Anterior cingulate cortex (tissue), 58 donors: ENCODE results near the gene NTSR2.

Source experiments
- DNase-seq, 58 donors: peaks; one replicate each; lab custom pipeline; 2025; lab: John Stamatoyannopoulos, UW

Gene NTSR2

DNA sequence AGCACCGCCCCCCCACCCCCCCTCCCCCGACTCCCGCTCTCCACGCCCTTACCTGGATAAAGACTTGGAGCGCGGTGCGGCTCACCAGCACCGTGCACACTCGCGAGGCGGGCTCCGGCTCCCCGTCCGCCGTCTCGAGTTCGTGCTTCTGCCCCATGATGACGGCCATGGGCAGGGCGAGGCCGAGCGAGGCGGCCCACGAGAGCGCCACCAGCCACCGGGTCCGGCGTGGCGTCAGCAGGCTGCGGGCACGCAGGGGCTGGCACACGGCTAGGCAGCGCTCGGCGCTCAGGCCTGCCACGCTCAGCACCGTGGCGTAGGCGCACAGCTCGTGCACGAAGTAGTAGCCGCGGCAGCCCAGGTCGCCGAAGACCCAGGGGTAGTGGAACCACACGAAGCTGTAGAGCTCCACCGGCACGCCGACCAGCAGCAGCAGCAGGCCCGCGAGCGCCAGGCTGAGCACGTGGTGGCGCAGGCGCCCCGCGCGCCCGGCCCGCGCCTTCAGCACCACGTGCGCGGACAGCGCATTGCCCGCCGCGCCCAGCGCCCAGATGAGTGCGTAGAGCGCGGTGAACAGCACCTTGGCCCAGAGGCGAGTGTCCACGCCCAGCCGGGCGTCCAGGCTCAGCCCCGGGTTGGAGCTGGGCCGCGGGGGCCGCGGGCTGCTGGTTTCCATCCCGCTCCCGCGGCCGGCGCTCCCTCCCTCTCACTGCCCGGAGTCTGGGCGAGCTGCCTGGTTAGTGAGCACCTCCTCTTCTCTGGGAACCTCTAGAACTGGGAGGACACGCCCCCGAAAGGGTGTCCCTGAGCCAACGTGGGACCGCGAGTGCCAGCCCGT is at the start of gene NTSR2:
Gene NTSR2 (minus strand): TSS at position 742 of the 838 bp plus-strand sequence. CDS start 66 bp downstream, at position 676.
- DNase-seq: peak in 52 of 58 donors; percentile 28 to 90 (median 69)

- DNase-seq: no peak
Measured at GRCh38 chr2:11719230-11719977, 49.4 kb upstream of the NTSR2 start.

DNA sequence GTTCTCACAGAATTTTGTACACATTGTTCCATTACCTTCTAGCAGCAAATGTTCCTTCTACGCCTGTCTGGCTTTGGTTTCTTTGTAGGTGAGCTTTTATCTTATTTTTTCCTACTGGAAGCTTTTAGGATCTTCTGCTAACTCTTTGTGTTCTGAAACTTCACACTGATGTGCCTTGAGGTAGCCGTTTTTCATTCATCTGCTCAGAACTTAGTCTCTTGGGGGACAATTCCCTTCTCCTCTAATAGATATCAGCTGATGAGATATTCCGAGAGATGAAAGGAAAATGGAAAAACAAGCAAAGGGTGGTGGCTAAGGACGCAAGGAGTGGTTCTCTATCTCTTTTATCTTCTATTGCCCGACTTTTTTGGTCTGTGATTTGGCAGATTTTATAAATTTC is 48.6 kb upstream of the NTSR2 start:
- DNase-seq: no peak

DNA sequence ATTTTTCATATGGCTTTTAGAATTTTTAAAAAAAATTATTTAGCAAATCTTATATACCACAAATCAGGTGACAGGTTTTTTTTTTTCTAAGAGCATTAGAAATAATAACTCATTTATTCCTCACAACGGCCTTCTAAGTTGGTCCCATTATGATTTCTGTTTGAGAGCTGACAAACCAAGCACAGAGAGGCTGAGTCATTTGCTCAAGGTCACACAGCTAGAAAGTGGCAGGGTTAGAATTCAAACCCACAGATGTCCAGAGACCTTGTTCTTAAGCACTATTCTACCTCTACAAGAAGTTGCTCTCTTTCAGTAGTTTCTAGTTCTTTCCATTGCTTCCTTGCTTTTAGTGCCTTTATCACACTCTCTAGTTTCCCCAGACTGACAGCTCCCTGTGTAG is 47.6 kb upstream of the NTSR2 start:
- no peak for DNase-seq

GRCh38 chr2:11716689-11717321 is 46.8 kb upstream of the NTSR2 start:
- DNase-seq: no peak

GRCh38 chr2:11715987-11716652 is 46.1 kb upstream of the NTSR2 start:
- DNase-seq: no peak

DNA sequence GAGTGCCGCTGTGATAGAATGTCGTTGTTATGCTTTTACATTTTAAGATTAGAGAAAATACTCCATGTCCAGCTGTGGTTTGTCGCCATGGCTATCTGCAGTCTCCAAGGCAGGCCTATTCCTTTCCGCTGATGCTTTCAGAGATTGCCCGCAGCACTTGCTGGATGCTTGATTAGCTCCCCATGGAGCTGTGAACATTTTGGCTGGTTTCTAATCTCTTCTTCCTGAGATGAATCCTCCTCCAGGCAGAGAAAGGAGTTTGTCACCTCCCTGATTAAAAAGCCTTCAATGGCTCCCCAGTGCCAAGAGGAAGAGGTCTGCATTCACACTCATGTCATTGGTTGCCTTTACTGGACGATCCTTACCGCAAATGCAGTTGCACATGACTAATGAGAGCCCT is 43.8 kb upstream of the NTSR2 start:
- no peak for DNase-seq

GRCh38 chr2:11712866-11713265 is 42.9 kb upstream of the NTSR2 start:
- DNase-seq: no peak

- DNase-seq: no peak
Measured at GRCh38 chr2:11711751-11712150, 41.8 kb upstream of the NTSR2 start.

DNA sequence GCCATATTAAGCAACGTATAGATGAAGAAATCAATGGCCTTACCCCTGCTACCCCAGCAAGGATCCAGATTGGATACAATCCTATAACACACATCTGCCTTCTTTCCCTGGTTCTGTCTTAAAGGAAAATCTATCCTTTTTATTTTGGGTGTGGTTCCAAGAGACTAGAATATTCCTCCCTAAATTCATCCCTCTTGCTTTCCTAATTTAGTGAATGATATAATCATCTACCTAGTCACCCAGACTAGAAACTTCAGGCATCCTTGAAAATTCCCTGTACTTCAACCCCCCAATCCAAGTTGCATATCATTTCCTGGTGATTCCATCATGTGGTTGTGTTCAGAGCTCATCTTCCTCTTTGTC is 41.3 kb upstream of the NTSR2 start:
- DNase-seq: no peak

DNA sequence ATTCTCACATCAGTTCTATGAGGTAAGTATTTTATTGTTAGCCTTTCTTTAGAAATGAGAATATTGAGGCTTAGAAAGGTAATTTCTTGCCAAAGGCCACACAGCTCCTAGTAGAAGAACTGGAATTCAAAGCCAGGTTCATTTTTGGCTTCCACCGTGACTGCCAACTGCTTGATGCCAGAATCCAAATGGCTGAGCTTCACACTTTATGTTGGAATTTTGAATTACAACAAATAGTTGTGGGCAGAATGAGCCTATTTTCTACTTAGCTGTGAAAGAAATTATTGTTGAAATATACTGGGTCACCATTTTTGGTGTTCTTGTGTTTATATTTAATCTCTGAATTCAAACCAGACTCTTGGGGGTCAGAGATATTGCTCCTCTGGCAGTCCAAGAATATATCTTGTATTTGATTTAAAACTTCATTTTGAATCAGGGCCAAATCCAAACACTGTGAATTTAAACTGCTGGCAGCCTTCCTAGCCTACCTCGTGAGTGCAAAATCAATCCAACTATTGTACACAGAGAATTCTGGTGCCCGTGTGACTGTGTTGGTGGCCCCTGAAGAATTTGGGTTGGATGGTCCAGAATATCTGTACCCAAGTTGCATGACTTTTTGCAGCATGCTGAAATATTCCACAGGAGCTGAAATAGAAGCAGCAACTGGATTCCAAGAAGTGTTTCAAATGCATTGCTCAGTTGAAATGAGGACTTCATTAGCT is 40.8 kb upstream of the NTSR2 start:
- peak in 11 of 58 donors; percentile 9 to 38 (median 18) for DNase-seq

DNA sequence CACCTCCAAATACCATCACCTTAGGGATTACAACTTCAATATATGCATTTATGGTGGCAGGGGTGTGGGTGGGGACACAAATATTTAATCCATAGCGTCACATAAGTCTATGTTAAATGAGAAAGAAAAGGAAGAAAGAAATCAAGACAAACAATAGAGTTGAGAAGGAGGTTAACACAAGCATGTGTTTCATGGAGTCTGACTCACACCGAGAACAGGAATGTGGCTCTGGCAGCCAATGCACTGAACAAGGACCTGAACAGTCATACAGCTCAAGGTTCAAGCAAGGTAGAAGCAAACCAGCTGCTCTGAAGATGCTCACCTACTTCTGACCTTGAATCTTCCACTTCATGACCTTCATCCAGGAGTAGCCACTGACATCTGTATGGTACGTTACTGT is 40.2 kb upstream of the NTSR2 start:
- DNase-seq: peak in 4 of 58 donors; percentile 4 to 9 (median 6)

DNA sequence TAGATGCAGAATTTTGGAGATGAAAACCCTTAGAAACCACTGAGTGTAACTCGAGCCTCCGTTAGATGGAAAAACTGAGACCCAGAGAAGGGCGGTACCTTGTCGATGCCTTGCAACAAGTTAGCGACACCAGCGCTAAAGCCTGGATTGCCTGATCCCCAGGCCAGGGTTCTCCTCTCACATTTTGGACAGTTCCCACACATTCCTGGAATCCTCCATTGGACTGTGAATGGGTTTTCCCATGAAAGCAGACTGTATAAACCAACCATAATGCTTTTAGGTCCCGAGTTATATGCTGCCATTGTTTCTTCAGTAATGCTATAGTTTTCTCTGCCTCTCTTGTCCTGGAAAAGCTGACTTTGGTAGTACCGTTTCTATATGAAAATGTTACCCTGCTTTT is 39.3 kb upstream of the NTSR2 start:
- no peak for DNase-seq

DNA sequence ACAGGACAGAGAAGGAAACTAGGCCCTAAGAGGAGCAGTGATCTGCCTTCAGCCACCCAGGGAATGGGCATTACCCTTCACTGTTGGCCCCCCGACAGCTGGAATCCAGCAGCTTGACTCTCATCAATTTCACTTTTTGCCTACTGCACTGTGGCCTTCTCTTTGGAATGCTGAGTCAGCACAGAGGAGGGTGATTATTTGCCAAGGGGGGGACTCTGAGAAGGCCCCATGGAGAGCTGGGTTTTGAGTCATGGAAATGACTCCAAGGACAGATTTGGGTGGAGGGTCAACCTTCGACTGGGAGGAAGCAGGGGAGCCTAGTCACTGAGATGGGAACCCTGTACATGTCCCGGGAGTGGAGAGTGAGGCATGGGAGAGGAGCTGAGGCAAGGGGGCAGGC is 38.1 kb upstream of the NTSR2 start:
- DNase-seq: no peak

GRCh38 chr2:11705711-11706110 is 35.7 kb upstream of the NTSR2 start:
- DNase-seq: no peak

DNA sequence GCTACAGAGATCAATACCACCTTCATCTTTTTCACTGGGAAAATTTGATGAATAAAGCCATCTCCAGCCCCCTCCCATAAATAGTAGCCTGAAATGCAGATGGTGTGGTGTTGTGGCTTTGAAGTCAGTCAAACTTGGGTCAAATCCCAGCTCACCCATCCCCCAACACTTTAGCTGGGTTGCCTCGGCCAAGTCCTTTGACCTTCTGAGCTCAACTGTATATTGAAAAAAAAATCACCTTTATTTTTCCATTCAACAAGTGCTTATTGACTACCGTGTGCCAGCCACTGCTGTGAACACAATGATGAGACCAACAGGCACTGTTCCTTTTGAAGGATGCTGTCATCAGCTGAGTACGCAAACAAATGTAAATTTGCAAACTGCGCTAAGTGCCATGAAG is 35.1 kb upstream of the NTSR2 start:
- no peak for DNase-seq

DNA sequence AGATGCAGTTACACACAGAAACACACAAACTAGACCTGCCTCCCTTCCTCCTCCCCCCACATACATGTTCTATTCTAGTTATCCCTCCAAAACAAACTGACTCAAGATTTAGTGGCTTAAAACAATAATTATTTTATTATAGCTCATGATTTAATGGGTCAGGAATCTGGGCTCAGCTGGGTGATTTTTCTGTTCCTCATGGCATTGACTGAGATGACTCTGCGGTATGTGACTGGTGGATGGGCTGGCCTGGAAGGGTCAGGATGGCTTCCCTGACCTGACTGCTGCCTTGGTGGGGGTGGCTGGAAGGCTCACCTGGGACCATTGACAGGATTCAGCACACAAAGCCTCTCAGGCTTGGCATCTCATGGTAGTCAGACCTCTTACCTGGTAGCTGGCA is 33.7 kb upstream of the NTSR2 start:
- no peak for DNase-seq

- no peak for DNase-seq
Measured at GRCh38 chr2:11702946-11703345, 33.0 kb upstream of the NTSR2 start.

DNA sequence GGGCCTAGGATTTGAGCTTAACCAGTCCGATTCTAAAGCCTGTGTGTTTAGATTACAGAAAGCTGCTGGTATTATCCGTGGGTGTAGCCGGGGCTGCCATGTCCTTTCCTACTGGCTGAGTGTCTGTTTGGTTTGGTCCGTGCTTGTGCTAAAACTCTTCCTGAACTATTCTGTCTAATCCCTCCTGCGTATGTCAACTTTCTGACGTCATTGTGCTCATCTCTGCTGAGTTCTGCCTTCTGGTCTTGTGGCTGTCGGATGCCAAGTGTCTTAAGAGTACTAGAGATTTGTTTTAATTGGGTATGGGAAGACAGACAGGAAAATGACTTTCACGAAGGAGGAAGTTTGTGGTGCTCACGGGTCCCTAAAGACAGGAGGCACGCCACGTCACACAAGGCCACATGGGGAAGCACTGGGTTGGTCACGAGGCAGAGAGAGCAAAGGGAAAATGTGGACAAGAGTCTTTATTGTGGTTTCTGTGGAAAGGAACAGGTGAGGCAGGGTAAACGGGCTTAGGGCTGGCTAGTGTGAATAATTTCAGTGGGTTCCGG is 31.8 kb upstream of the NTSR2 start:
- DNase-seq: no peak

- DNase-seq: no peak
Measured at GRCh38 chr2:11701206-11701605, 31.2 kb upstream of the NTSR2 start.
